Caco-2 (cell line): ENCODE measurements around the gene LRRC4C. TPM values are rescaled to one million over a fixed set of nuclear protein-coding genes. Genes with fewer than 3 reads are reported as not detected.

Experiments used
- BruUV-seq: library from RNA; stranded (reverse); fragments of 400-500 nt; replicated peaks from 2 replicates; lab custom pipeline; 2021; lab: Mats Ljungman, UMichigan
- CTCF ChIA-PET: fragments of 300-600 bp; sonication (Branson Sonifier 250); formaldehyde crosslinking; loops from one replicate; lab custom pipeline; 2022; ENCODE audit warnings: antibody characterized with exemption; lab: Charles Lee
- POLR2A ChIA-PET: fragments of 300-600 bp; sonication (Branson Sonifier 250); formaldehyde crosslinking; loops from one replicate; lab custom pipeline; 2022; ENCODE audit warnings: antibody characterized with exemption; lab: Charles Lee
- DNase-seq, 2 experiments: peaks; one replicate each; pipeline versions ENCODE4 v3.0.0 to v3.0.0-alpha.2; 2020 to 2022
- H3K27me3 ChIP-seq: replicated peaks from 2 replicates; pipeline ENCODE4 v1.6.0; 2011; ENCODE audit warnings: low read length; ENCODE audit not compliant: control insufficient read depth, insufficient read depth
- H3K36me3 ChIP-seq: 2 replicates; pipeline ENCODE4 v1.5.1; 2011; ENCODE audit warnings: low read length; ENCODE audit not compliant: control insufficient read depth, insufficient read depth
- H3K4me1 ChIP-seq: fragments of 250-450 bp; sonication (Bioruptor Pico); 2 replicates; pipeline ENCODE4 v1.5.1; 2020; ENCODE audit warnings: mild to moderate bottlenecking
- H3K4me3 ChIP-seq: 2 replicates; pipeline ENCODE4 v1.5.1; 2011; ENCODE audit warnings: low read depth, mild to moderate bottlenecking, control low read depth, low read length
- H3K9me3 ChIP-seq: fragments of 250-450 bp; sonication (Bioruptor Pico); 2 replicates; pipeline ENCODE4 v1.5.1; 2020; ENCODE audit warnings: mild to moderate bottlenecking, moderate library complexity
- H3K27ac Mint-ChIP-seq: one replicate; pipeline ENCODE4 v1.8.0; 2022; ENCODE audit warnings: mixed read lengths; ENCODE audit not compliant: unreplicated experiment
- H3K27me3 Mint-ChIP-seq: one replicate; pipeline ENCODE4 v1.8.0; 2022; ENCODE audit warnings: mixed read lengths; ENCODE audit not compliant: insufficient read depth, unreplicated experiment
- H3K36me3 Mint-ChIP-seq: one replicate; pipeline ENCODE4 v1.8.0; 2022; ENCODE audit warnings: mild to moderate bottlenecking, mixed read lengths; ENCODE audit not compliant: insufficient read depth, unreplicated experiment
- H3K4me1 Mint-ChIP-seq: one replicate; pipeline ENCODE4 v1.8.0; 2022; ENCODE audit warnings: low read depth, mixed read lengths; ENCODE audit not compliant: unreplicated experiment
- H3K4me3 Mint-ChIP-seq: one replicate; pipeline ENCODE4 v1.8.0; 2022; ENCODE audit warnings: mild to moderate bottlenecking, moderate library complexity, mixed read lengths; ENCODE audit not compliant: unreplicated experiment
- H3K9me3 Mint-ChIP-seq: one replicate; pipeline ENCODE4 v1.8.0; 2022; ENCODE audit warnings: mixed read lengths; ENCODE audit not compliant: unreplicated experiment
- CTCF ChIP-seq, 2 experiments: fragments of 200-600 bp in 1 of 2; IDR thresholded peaks; 1 replicate in 1 of 2; 2 replicates in 1 of 2; pipeline versions ENCODE4 v1.5.1 to v1.8.0; 2011 to 2022; ENCODE audit warnings: antibody characterized with exemption in 1 of 2, control low read depth in 1 of 2, inconsistent platforms in 1 of 2, low read depth in 1 of 2, low read length in 1 of 2, mild to moderate bottlenecking in 1 of 2, moderate library complexity in 1 of 2; ENCODE audit not compliant: insufficient read depth in 1 of 2, severe bottlenecking in 1 of 2, unreplicated experiment in 1 of 2
- intact Hi-C: fragments of 100-400 bp; cut with micrococcal nuclease; formaldehyde crosslinking; loops from one replicate; pipeline ENCODE4 v1.10.0; 2022; ENCODE audit not compliant: unreplicated experiment
- total RNA-seq: library from RNA; stranded (reverse); gene quantifications from 2 replicates; pipeline ENCODE4 v1.2.3, GENCODE V29; 2022

Gene LRRC4C
- total RNA-seq, 1 experiment from 2014 or later: not detected

GRCh38 chr11:41010361-41011050 lies 448.9 kb downstream of the LRRC4C start:
- intact Hi-C loops: no loop called here
- no peak overlapping the region for H3K4me3 ChIP-seq
- no peaks in the 10 kb centered on the region for H3K9me3 ChIP-seq
- Mint-ChIP-seq H3K36me3 (no peaks in the 10 kb centered on the region), H3K27ac (no peak overlapping the region), H3K9me3 (no peaks in the 10 kb centered on the region), H3K27me3 (no peaks in the 10 kb centered on the region), H3K4me3 (no peak overlapping the region), H3K4me1 (peaks cover under 1% of the 10 kb centered on the region)
- no peaks in the 10 kb centered on the region for H3K27me3 ChIP-seq
- ChIA-PET POLR2A (no interaction called here), CTCF (no interaction called here)
- no peak for TF ChIP-seq CTCF (IDR thresholded peaks at IDR 0.05; ENCODE audit: insufficient read depth in 1 of 2, low read depth in 1 of 2, low read length in 1 of 2, severe bottlenecking in 1 of 2, unreplicated experiment in 1 of 2)
- H3K4me1 ChIP-seq: no peaks in the 10 kb centered on the region
- no TSS peak for BruUV-seq
- DNase-seq: no peak
- H3K36me3 ChIP-seq: no peaks in the 10 kb centered on the region

DNA sequence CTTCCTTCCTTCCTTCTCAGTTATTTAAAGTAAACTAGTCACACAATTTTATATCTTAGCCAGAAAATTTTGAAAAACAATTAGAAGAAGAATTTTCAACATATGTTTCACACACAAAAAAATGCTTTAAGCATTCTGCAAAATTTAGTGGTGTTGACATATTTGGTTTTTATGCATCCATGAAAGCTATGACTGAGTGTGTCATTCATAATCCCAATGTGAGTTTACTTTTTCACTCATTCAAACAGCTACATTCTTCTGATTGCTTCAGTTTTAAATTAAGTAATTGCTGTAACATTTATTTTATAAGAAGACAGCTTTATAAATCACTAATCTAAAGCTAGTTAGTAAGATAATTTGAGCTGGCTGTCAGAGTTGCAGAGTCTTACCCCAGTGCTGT lies 453.5 kb downstream of the LRRC4C start:
- no peak overlapping the region for H3K27ac Mint-ChIP-seq
- H3K27me3 Mint-ChIP-seq: no peaks in the 10 kb centered on the region
- H3K4me3 Mint-ChIP-seq: no peak overlapping the region
- CTCF ChIA-PET: no interaction called here
- POLR2A ChIA-PET: no interaction called here
- H3K27me3 ChIP-seq: no peaks in the 10 kb centered on the region
- H3K4me3 ChIP-seq: no peak overlapping the region
- H3K4me1 Mint-ChIP-seq: no peaks in the 10 kb centered on the region
- H3K9me3 Mint-ChIP-seq: no peaks in the 10 kb centered on the region
- intact Hi-C loops: no loop called here
- no peaks in the 10 kb centered on the region for H3K36me3 Mint-ChIP-seq
- BruUV-seq: no TSS peak
- H3K9me3 ChIP-seq: no peaks in the 10 kb centered on the region
- no peaks in the 10 kb centered on the region for H3K4me1 ChIP-seq
- no peak for DNase-seq
- no peak for TF ChIP-seq CTCF (IDR thresholded peaks at IDR 0.05; ENCODE audit: insufficient read depth in 1 of 2, low read depth in 1 of 2, low read length in 1 of 2, severe bottlenecking in 1 of 2, unreplicated experiment in 1 of 2)
- H3K36me3 ChIP-seq: no peaks in the 10 kb centered on the region

DNA sequence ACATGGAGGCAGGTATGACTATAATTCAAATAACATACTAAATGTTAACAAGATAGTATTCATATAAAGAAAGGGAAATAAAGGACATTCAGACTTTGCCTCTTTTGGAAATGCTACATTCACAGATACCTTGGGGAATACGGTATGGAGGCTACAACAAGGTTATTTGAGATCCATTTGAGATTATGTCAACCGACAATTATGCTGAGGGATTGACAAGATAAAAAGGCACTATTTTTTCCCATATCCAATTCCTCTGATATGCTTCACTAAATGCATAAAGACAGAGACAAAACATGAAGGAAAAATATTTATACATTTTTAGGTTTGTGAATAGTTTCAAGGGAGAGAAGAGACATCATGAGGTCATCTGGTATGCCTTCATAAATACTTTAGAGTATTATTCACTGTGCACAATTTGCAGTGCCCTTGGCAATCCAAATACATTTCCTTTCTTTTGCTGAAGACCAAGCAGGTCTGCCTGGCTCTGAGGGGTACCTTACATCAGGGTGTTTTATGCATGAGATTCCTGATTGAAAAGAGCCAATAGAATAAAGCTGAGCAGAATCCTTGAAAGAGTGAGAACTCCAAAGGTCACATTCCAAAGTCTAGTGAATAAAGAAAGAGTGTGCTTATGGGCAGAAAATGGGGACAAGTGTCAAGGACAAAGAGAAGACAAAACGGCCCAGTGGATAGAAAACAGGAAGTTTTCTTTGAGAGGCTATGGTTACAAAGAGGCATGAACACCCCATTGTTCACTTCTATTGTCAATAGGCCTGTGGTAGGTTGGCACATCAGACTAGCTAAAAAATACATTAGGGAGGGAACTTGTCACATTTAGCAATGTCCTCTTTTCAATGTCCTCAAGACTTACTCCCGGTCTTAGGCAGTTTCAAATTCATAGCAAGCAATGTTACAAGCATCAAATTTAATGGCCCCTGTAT lies 455.8 kb downstream of the LRRC4C start:
- H3K4me1 Mint-ChIP-seq: no peaks in the 10 kb centered on the region

More for the DNA sequence above, 455.8 kb downstream of the LRRC4C start:
- no peaks in the 10 kb centered on the region for H3K9me3 Mint-ChIP-seq
- no peaks in the 10 kb centered on the region for H3K9me3 ChIP-seq
- peaks cover 2% of the 10 kb centered on the region for H3K27me3 Mint-ChIP-seq
- no peak overlapping the region for H3K27ac Mint-ChIP-seq
- no peak overlapping the region for H3K4me3 Mint-ChIP-seq
- no peak for DNase-seq
- H3K4me1 ChIP-seq: no peaks in the 10 kb centered on the region
- no peaks in the 10 kb centered on the region for H3K36me3 Mint-ChIP-seq
- no TSS peak for BruUV-seq
- no peak overlapping the region for H3K4me3 ChIP-seq
- intact Hi-C loops: no loop called here
- TF ChIP-seq CTCF (IDR thresholded peaks at IDR 0.05; ENCODE audit: insufficient read depth in 1 of 2, low read depth in 1 of 2, low read length in 1 of 2, severe bottlenecking in 1 of 2, unreplicated experiment in 1 of 2): no peak
- POLR2A ChIA-PET: no interaction called here
- H3K36me3 ChIP-seq: no peaks in the 10 kb centered on the region
- CTCF ChIA-PET: no interaction called here
- H3K27me3 ChIP-seq: no peaks in the 10 kb centered on the region
